Activated CD8-positive, alpha-beta memory T cell treated with anti-CD3 and anti-CD28 coated beads for 36 hours (primary cell): ENCODE measurements around the gene ICAM1. TPM values are rescaled to one million over a fixed set of nuclear protein-coding genes. Genes with fewer than 3 reads are reported as not detected.

Experiments used
- CTCF ChIA-PET: fragments of 350-600 bp; sonication (Branson Sonifier 250); formaldehyde crosslinking; loops from one replicate; lab custom pipeline; 2021; ENCODE audit warnings: antibody characterized with exemption; lab: Charles Lee
- POLR2A ChIA-PET: fragments of 350-600 bp; sonication (Branson Sonifier 250); formaldehyde crosslinking; loops from one replicate; lab custom pipeline; 2021; ENCODE audit warnings: antibody characterized with exemption; lab: Charles Lee
- total RNA-seq, 2 experiments: library from RNA; stranded (reverse); gene quantifications; one replicate each; pipeline ENCODE4 v1.2.3, GENCODE V29; 2021

ICAM1 gene
- total RNA-seq, 2 experiments from 2014 or later: 57.2 to 57.8 TPM

DNA sequence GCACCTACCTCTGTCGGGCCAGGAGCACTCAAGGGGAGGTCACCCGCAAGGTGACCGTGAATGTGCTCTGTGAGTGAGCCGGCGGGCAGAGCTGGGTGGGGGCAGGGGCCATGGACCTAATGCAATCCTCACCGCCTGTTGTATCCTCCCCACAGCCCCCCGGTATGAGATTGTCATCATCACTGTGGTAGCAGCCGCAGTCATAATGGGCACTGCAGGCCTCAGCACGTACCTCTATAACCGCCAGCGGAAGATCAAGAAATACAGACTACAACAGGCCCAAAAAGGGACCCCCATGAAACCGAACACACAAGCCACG is 14.0 kb downstream of the ICAM1 start:
- ChIA-PET CTCF (interaction anchor here (1.6 to 6.2 kb wide), 2 partner anchors 15 to 26 kb away, joined by 5 to 47 read pairs; partner anchors contain the start of gene ICAM1), POLR2A (interaction anchor here (6.0 kb wide), 1 partner anchor 14 kb away, joined by 45 read pairs; the partner anchor contains the start of gene ICAM1)

DNA sequence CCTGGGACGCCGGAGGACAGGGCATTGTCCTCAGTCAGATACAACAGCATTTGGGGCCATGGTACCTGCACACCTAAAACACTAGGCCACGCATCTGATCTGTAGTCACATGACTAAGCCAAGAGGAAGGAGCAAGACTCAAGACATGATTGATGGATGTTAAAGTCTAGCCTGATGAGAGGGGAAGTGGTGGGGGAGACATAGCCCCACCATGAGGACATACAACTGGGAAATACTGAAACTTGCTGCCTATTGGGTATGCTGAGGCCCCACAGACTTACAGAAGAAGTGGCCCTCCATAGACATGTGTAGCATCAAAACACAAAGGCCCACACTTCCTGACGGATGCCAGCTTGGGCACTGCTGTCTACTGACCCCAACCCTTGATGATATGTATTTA is 14.5 kb downstream of the ICAM1 start:
- ChIA-PET POLR2A (interaction anchor here (6.0 kb wide), 1 partner anchor 14 kb away, joined by 45 read pairs; the partner anchor contains the start of gene ICAM1), CTCF (interaction anchor here (0.9 to 6.2 kb wide), 3 partner anchors 15 to 131 kb away, joined by 3 to 47 read pairs (median 7); partner anchors contain the start of gene ICAM1)

- ChIA-PET POLR2A (interaction anchor here (0.7 to 6.0 kb wide), 3 partner anchors 16 to 94 kb away, joined by 3 to 45 read pairs (median 6); partner anchors contain the start of genes ICAM1 and TYK2), CTCF (interaction anchor here (0.5 to 6.2 kb wide), 6 partner anchors 17 to 167 kb away, joined by 3 to 47 read pairs (median 6); partner anchors contain the start of gene ICAM1)
These were observed 16.1 kb downstream of the ICAM1 start, which contains the start of gene ICAM4 for GRCh38 chr19:10286803-10287737. ICAM4 (plus strand) TSS chr19:10286955; CDS start chr19:10287013, 58 bp downstream.

GRCh38 chr19:10288662-10289166 is 17.8 kb downstream of the ICAM1 start:
- CTCF ChIA-PET: interaction anchor here (0.6 to 6.2 kb wide), 9 partner anchors 8 to 102 kb away, joined by 3 to 47 read pairs (median 4); partner anchors contain the start of gene ICAM1
- POLR2A ChIA-PET: interaction anchor here (1.0 to 6.0 kb wide), 3 partner anchors 9 to 92 kb away, joined by 4 to 45 read pairs (median 12); partner anchors contain the start of genes ICAM1 and TYK2

- CTCF ChIA-PET: interaction anchor here (0.6 to 6.2 kb wide), 12 partner anchors 9 to 114 kb away, joined by 3 to 47 read pairs (median 4); partner anchors contain the start of gene ICAM1
- POLR2A ChIA-PET: interaction anchor here (0.6 to 6.0 kb wide), 4 partner anchors 9 to 91 kb away, joined by 4 to 45 read pairs (median 8); partner anchors contain the start of genes ICAM1 and TYK2
These were observed 18.4 kb downstream of the ICAM1 start for GRCh38 chr19:10289167-10289835.

GRCh38 chr19:10289836-10290356 is 19.0 kb downstream of the ICAM1 start, which contains the start of gene ICAM5:
ICAM5 (plus strand) TSS chr19:10289952; CDS start chr19:10290044, 92 bp downstream.
- ChIA-PET CTCF (interaction anchor here (0.6 to 6.2 kb wide), 9 partner anchors 16 to 114 kb away, joined by 3 to 47 read pairs (median 4); partner anchors contain the start of gene ICAM1), POLR2A (interaction anchor here (0.6 to 6.0 kb wide), 4 partner anchors 10 to 91 kb away, joined by 4 to 45 read pairs (median 8); partner anchors contain the start of genes ICAM1 and TYK2)

DNA sequence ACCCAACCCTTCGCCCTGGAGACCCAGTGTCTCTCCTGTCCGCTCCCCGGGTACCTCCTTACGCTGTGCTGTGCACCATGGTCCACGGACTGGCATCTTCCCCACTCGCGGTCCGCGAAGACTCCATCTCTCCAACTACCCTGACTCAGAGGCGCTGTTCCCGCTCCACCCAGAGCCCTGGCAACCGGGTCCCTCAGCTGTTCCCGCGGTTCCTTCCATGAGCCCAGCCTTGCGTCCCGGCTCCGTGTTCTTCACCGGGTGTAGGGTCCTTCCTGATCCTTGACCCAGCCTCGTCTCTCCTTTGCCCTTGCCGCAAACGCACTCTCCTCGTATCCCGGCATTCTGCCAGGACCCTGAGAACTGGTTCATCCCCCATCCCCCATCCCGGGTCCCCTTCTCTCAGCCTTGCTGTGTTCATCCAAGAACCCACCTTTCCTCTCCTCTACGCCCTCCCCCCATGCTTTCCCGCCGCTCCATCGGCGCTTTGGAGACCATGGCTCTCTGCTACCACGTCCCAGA is 19.5 kb downstream of the ICAM1 start:
- POLR2A ChIA-PET: interaction anchor here (2.1 kb wide), 1 partner anchor 20 kb away, joined by 12 read pairs; the partner anchor contains the start of gene ICAM1
- CTCF ChIA-PET: interaction anchor here (0.6 to 6.2 kb wide), 5 partner anchors 20 to 100 kb away, joined by 3 to 47 read pairs (median 4); partner anchors contain the start of gene ICAM1

GRCh38 chr19:10290876-10291553 is 20.1 kb downstream of the ICAM1 start:
- POLR2A ChIA-PET: interaction anchor here (0.5 to 2.1 kb wide), 3 partner anchors 11 to 122 kb away, joined by 3 to 12 read pairs (median 7); partner anchors contain the start of gene ICAM1
- CTCF ChIA-PET: interaction anchor here (0.8 to 6.2 kb wide), 7 partner anchors 11 to 100 kb away, joined by 3 to 47 read pairs (median 4); partner anchors contain the start of gene ICAM1

GRCh38 chr19:10291554-10292205 is 20.8 kb downstream of the ICAM1 start:
- CTCF ChIA-PET: interaction anchor here (0.8 to 1.7 kb wide), 6 partner anchors 12 to 99 kb away, joined by 3 to 8 read pairs (median 4); partner anchors contain the start of gene ICAM1
- POLR2A ChIA-PET: interaction anchor here (0.5 to 2.1 kb wide), 3 partner anchors 12 to 121 kb away, joined by 3 to 12 read pairs (median 7); partner anchors contain the start of gene ICAM1

DNA sequence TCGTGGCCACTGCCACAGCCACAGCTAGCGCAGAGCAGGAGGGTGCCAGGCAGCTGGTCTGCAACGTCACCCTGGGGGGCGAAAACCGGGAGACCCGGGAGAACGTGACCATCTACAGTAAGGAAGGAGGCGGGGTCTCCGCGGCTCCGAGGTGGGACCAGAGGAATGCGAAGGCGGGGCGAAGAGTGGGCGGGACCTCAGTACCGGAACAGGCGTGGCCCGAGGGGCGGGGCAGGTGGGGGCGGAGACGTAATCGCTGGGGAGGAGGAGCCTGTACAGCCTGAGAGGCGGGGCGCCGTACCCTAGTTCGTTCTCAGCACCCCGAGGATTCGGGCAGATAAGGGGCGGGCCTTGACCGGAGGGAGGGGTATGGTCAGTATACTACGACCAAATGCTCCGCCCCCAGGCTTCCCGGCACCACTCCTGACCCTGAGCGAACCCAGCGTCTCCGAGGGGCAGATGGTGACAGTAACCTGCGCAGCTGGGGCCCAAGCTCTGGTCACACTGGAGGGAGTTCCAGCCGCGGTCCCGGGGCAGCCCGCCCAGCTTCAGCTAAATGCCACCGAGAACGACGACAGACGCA is 21.4 kb downstream of the ICAM1 start:
- CTCF ChIA-PET: interaction anchor here (1.3 to 1.7 kb wide), 3 partner anchors 23 to 98 kb away, joined by 3 to 8 read pairs (median 4); no protein-coding TSS in a partner anchor
- POLR2A ChIA-PET: interaction anchor here (0.5 to 2.1 kb wide), 3 partner anchors 12 to 98 kb away, joined by 6 to 12 read pairs (median 7); partner anchors contain the start of gene ICAM1

DNA sequence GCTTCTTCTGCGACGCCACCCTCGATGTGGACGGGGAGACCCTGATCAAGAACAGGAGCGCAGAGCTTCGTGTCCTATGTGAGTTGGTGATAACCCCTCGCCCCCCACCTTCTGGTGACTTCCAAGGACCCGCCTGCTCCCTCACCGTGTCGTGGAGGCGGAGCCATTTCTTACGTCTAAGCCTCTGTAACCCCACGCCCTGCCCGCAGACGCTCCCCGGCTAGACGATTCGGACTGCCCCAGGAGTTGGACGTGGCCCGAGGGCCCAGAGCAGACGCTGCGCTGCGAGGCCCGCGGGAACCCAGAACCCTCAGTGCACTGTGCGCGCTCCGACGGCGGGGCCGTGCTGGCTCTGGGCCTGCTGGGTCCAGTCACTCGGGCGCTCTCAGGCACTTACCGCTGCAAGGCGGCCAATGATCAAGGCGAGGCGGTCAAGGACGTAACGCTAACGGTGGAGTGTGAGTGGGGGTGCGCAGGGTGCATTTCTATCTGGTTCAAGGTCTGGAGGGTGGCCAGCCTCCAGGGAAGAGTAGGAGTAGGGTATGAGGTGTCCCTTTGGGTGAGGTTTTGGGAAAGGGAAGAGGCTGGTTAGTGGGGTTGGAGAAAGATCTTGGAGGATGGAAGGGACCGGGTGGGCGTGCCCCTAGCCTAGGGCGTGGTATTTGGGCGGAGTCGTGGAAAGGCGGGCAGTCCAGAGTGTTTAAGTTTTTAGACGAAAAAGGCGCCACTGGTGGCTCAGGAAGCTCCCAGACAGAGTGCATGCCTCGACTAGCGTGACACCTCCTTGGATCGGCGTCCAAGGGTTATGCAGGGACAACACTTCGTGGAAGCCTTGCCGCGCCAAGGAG is 22.1 kb downstream of the ICAM1 start:
- ChIA-PET CTCF (interaction anchor here (1.7 kb wide), 1 partner anchor 24 kb away, joined by 8 read pairs; no protein-coding TSS in a partner anchor), POLR2A (interaction anchor here (0.5 to 2.1 kb wide), 2 partner anchors 22 to 97 kb away, joined by 6 to 12 read pairs; partner anchors contain the start of gene ICAM1)

- CTCF ChIA-PET: no interaction called here
- POLR2A ChIA-PET: no interaction called here
These were observed 22.9 kb downstream of the ICAM1 start for GRCh38 chr19:10293637-10294367.

- POLR2A ChIA-PET: no interaction called here
- CTCF ChIA-PET: no interaction called here
These were observed 23.4 kb downstream of the ICAM1 start for GRCh38 chr19:10294368-10294697.

DNA sequence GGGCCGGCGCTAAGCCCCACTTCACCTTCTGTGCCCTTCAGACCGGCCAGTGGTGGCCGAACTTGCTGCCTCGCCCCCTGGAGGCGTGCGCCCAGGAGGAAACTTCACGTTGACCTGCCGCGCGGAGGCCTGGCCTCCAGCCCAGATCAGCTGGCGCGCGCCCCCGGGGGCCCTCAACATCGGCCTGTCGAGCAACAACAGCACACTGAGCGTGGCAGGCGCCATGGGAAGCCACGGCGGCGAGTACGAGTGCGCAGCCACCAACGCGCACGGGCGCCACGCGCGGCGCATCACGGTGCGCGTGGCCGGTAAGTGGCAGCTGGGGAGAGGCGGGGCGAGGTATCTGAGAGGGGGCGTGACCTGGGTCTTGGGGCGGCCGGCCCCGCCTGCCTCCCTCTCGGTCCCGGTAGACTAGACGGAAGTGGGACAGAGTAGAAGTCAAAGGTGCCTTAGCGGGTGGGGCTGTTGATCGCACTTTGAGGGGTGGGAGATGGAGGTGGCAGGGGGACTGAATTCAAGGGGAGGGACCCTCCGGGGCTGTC is 24.5 kb downstream of the ICAM1 start:
- CTCF ChIA-PET: interaction anchor here (0.6 to 1.0 kb wide), 5 partner anchors 11 to 209 kb away, joined by 3 to 5 read pairs (median 4); partner anchors contain the start of gene TYK2
- POLR2A ChIA-PET: no interaction called here
